IPS-20b (cell line): Measurements from ENCODE around the gene PRUNE2.

Experiments
- H3K27ac ChIP-seq: one replicate; pipeline ENCODE4 v1.5.1; 2013; ENCODE audit warnings: low read length
- H3K27me3 ChIP-seq: 2 replicates; pipeline ENCODE4 v1.6.1; 2013; ENCODE audit warnings: mild to moderate bottlenecking, low read length, inconsistent platforms; ENCODE audit not compliant: insufficient read depth
- H3K36me3 ChIP-seq: 2 replicates; pipeline ENCODE4 v1.6.1; 2013; ENCODE audit warnings: low read depth, mild to moderate bottlenecking, inconsistent platforms, low read length, moderate library complexity; ENCODE audit not compliant: insufficient read depth
- H3K4me1 ChIP-seq: 2 replicates; pipeline ENCODE4 v1.6.1; 2013; ENCODE audit warnings: mild to moderate bottlenecking, control low read depth, inconsistent platforms, low read length, moderate library complexity; ENCODE audit not compliant: insufficient read depth
- H3K4me3 ChIP-seq: 2 replicates; pipeline ENCODE4 v1.5.1; 2013; ENCODE audit warnings: mild to moderate bottlenecking, low read length, inconsistent platforms
- H3K9ac ChIP-seq: 2 replicates; pipeline ENCODE4 v1.6.1; 2013; ENCODE audit warnings: low read depth, mild to moderate bottlenecking, inconsistent platforms, low read length, moderate library complexity
- H3K9me3 ChIP-seq: 2 replicates; pipeline ENCODE4 v1.6.1; 2013; ENCODE audit warnings: mild to moderate bottlenecking, low read depth, low read length, inconsistent platforms; ENCODE audit not compliant: insufficient read depth

PRUNE2 gene

DNA sequence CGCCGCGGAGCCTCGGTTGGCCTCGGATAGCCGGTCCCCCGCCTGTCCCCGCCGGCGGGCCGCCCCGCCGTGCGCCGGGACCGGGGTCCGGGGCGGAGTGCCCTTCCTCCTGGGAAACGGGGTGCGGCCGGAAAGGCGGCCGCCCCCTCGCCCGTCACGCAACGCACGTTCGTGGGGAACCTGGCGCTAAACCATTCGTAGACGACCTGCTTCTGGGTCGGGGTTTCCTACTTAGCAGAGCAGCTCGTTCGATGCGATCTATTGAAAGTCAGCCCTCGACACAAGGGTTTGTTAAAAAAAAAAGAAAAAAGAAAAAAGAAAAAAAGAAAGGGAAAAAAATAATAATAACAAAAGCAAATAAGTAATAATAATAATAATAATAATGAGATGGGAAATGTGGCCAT lies 334.2 kb downstream of the PRUNE2 start:
- Histone ChIP-seq H3K27me3 (peaks cover 3% of the 10 kb centered on the region; the same call in 1 of the 2 replicates), H3K4me3 (peak overlapping the region; percentile 42; the same call in 1 of the 2 replicates), H3K9me3 (0 out of 2 replicates have a peak, but pooled peaks cover 3% of the 10 kb centered on the region), H3K27ac (no peak overlapping the region), H3K4me1 (no peaks in the 10 kb centered on the region; the same call in 1 of the 2 replicates), H3K36me3 (no peaks in the 10 kb centered on the region), H3K9ac (no peak overlapping the region)

- no peak overlapping the region for H3K27ac ChIP-seq
- no peak overlapping the region for H3K9ac ChIP-seq
- H3K4me1 ChIP-seq = no peaks in the 10 kb centered on the region; the same call in 1 of the 2 replicates
- H3K27me3 ChIP-seq = peaks cover 3% of the 10 kb centered on the region; the same call in 1 of the 2 replicates
- H3K4me3 ChIP-seq = peak overlapping the region; percentile 42; the same call in 1 of the 2 replicates
- H3K36me3 ChIP-seq = no peaks in the 10 kb centered on the region
- H3K9me3 ChIP-seq = 0 out of 2 replicates have a peak, but pooled peaks cover 3% of the 10 kb centered on the region
Measured at GRCh38 chr9:76571288-76571687, 334.6 kb downstream of the PRUNE2 start.

DNA sequence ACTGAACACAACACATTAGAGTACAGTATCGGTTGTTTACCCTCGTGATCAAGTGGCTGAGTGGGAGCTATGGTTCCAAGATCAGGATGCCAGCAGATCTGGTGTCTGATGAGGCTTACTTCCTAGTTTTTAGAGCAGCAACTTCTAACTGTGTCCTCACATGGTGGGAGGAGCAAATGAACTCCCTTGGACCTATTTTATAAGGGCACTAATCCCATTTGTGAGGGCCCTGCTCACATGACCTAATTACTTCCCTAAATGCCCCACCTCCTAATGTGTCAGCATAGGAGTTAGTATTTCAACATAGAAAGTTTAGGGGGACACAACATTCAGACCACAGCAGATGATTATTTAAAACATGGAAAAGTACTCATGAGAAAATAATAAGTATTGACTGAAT lies 335.1 kb downstream of the PRUNE2 start:
- Histone ChIP-seq H3K4me1 (no peaks in the 10 kb centered on the region; the same call in 1 of the 2 replicates), H3K9ac (no peak overlapping the region), H3K36me3 (no peaks in the 10 kb centered on the region), H3K27me3 (peaks cover 3% of the 10 kb centered on the region; the same call in 1 of the 2 replicates), H3K9me3 (0 out of 2 replicates have a peak, but pooled peaks cover 3% of the 10 kb centered on the region), H3K4me3 (no peak overlapping the region), H3K27ac (no peak overlapping the region)

DNA sequence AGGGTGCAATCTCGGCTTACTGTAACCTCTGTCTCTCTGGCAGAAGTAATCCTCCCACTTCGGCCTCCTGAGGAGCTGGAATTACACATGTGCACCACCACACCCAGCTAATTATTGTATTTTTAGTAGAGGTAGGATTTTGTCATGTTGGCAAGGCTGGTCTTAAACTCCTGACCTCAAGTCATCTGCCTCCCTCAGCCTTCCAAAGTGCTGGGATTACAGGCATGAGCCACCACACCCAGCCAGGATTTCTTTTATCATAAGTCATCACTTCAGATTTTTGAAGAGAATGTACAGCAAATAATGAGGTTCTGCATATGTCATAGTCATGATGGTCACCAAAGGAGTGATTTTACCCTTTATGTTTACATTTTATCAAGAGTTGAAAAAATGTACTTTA lies 338.8 kb downstream of the PRUNE2 start:
- 0 out of 2 replicates have a peak, but pooled peaks cover 3% of the 10 kb centered on the region for H3K9me3 ChIP-seq

GRCh38 chr9:76564297-76564696 lies 341.6 kb downstream of the PRUNE2 start:
- Histone ChIP-seq H3K27me3 (no peaks in the 10 kb centered on the region), H3K4me1 (peaks cover 2% of the 10 kb centered on the region; the same call in 1 of the 2 replicates), H3K36me3 (no peaks in the 10 kb centered on the region), H3K4me3 (no peak overlapping the region), H3K27ac (no peak overlapping the region), H3K9ac (no peak overlapping the region), H3K9me3 (no peaks in the 10 kb centered on the region)

More for the DNA sequence above, 338.8 kb downstream of the PRUNE2 start:
- no peak overlapping the region for H3K27ac ChIP-seq
- H3K4me1 ChIP-seq = no peaks in the 10 kb centered on the region; the same call in 1 of the 2 replicates
- H3K36me3 ChIP-seq = no peaks in the 10 kb centered on the region
- H3K4me3 ChIP-seq = no peak overlapping the region
- H3K9ac ChIP-seq = no peak overlapping the region
- no peaks in the 10 kb centered on the region; the same call in 1 of the 2 replicates for H3K27me3 ChIP-seq

DNA sequence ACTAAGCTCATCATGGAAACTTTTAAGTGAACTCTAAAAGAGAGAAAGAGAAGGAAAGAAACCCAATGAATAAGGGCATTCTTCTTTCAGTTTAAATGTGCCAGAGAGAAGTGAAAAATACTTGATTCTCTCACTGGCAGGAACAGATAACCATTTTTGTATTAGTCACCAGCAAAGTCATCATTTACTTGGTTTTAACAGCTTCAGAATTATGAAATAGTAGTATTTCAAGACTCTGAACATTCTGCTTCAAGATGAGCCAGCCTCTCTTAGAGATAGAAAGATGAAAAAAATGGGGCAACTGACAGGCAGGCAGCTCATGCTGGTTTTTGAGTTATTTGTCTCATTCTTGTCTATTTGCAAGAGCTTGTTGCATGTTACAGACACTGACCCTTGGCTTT lies 343.4 kb downstream of the PRUNE2 start:
- H3K4me1 ChIP-seq = peaks cover 8% of the 10 kb centered on the region
- no peak overlapping the region for H3K27ac ChIP-seq
- no peak overlapping the region for H3K9ac ChIP-seq
- no peaks in the 10 kb centered on the region for H3K9me3 ChIP-seq
- H3K27me3 ChIP-seq = no peaks in the 10 kb centered on the region
- no peaks in the 10 kb centered on the region for H3K36me3 ChIP-seq
- no peak overlapping the region for H3K4me3 ChIP-seq

GRCh38 chr9:76561900-76562299 lies 344.0 kb downstream of the PRUNE2 start:
- no peaks in the 10 kb centered on the region for H3K36me3 ChIP-seq
- H3K9ac ChIP-seq = no peak overlapping the region
- H3K9me3 ChIP-seq = no peaks in the 10 kb centered on the region
- no peak overlapping the region for H3K4me3 ChIP-seq
- no peak overlapping the region for H3K27ac ChIP-seq
- H3K4me1 ChIP-seq = peaks cover 8% of the 10 kb centered on the region
- H3K27me3 ChIP-seq = no peaks in the 10 kb centered on the region
